Mucosa of rectum (tissue), 2 donors: ENCODE data around the gene MYCBPAP.

Experiments
- H3K27ac ChIP-seq, 2 donors: one replicate each; pipeline ENCODE4 v1.7.0; 2013; ENCODE audit warnings: inconsistent platforms in 2 of 2, low read depth in 2 of 2, low read length in 2 of 2
- H3K27me3 ChIP-seq, 2 donors: one replicate each; pipeline ENCODE4 v1.7.0; 2013; ENCODE audit warnings: low read length in 2 of 2; ENCODE audit not compliant: control insufficient read depth in 2 of 2, insufficient read depth in 2 of 2
- H3K36me3 ChIP-seq, 2 donors: one replicate each; pipeline ENCODE4 v1.7.0; 2013; ENCODE audit warnings: low read length in 2 of 2; ENCODE audit not compliant: control insufficient read depth in 2 of 2, insufficient read depth in 2 of 2
- H3K4me1 ChIP-seq, 2 donors: one replicate each; pipeline ENCODE4 v1.7.0; 2013; ENCODE audit warnings: low read length in 2 of 2, mild to moderate bottlenecking in 1 of 2; ENCODE audit not compliant: control insufficient read depth in 2 of 2, insufficient read depth in 2 of 2
- H3K4me3 ChIP-seq, 2 donors: one replicate each; pipeline ENCODE4 v1.7.0; 2013; ENCODE audit warnings: low read length in 2 of 2
- H3K9ac ChIP-seq, 2 donors: one replicate each; pipeline ENCODE4 v1.7.0; 2013; ENCODE audit warnings: low read length in 2 of 2, low read depth in 1 of 2, mild to moderate bottlenecking in 1 of 2
- H3K9me3 ChIP-seq, 2 donors: one replicate each; pipeline ENCODE4 v1.7.0; 2013; ENCODE audit warnings: low read length in 2 of 2; ENCODE audit not compliant: control insufficient read depth in 2 of 2
- donor health status: healthy.
- donor health status: Normal muscosa, but diverticular disease.

Gene MYCBPAP

DNA sequence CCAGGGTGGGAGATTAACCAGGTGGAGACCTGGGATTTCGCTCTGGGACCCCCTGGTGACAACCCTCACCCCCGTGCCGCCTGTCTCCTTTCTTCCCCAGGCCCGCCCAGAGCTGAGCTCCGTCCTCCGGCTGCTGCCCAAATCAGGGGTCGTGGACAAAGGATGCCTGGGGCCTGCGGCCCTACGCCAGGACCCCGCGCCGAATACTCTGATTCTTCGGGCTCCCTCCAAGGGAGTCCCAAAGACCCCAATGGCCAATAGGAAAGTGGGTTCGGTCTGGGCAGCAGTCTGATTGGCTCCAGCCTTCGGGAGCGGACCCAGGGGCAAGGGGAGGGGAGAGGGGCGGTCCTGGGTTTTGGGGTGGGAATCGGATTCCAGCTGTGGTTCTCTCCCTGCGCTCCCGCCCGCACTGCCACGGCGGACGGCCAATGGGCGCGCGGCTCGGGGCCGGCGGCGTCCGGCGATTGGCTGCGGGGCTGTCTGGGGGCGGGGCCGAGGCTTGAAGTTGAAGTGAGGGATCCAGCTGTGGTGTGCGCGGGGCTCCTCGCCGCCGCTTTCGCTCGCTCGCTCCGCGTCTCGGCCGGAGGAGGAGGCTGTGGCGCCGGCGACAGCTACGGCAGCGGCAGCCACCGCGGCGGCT, 52.1 kb downstream of the MYCBPAP start, which contains the start of gene CACNA1G:
CACNA1G (plus strand) TSS at position 531 of the 640 bp plus-strand sequence. CDS start 745 bp downstream, outside the sequence.
- H3K27me3 ChIP-seq: peaks cover 40 to 49% of the 10 kb centered on the region in 2 donors
- H3K9ac ChIP-seq: no peak within 1 kb of the TSS
- peak within 1 kb of the TSS; percentile 55 to 68 for H3K4me3 ChIP-seq
- no peaks in the 10 kb centered on the region for H3K9me3 ChIP-seq
- H3K27ac ChIP-seq: no peak within 1 kb of the TSS
- H3K36me3 ChIP-seq: peaks cover under 1 to 5% of the 10 kb centered on the region in 2 donors
- H3K4me1 ChIP-seq: peaks cover 16 to 19% of the 10 kb centered on the region in 2 donors

- H3K9me3 ChIP-seq: no peaks in the 10 kb centered on the region
- peak overlapping the region in 1 of 2 donors; percentile 33 for H3K4me3 ChIP-seq
- H3K9ac ChIP-seq: no peak overlapping the region
- H3K27me3 ChIP-seq: peaks cover 48 to 54% of the 10 kb centered on the region in 2 donors
- peaks cover 16 to 19% of the 10 kb centered on the region in 2 donors for H3K4me1 ChIP-seq
- H3K27ac ChIP-seq: no peak overlapping the region
- H3K36me3 ChIP-seq: no peaks in the 10 kb centered on the region
These were observed 52.9 kb downstream of the MYCBPAP start for GRCh38 chr17:50560931-50561745.

DNA sequence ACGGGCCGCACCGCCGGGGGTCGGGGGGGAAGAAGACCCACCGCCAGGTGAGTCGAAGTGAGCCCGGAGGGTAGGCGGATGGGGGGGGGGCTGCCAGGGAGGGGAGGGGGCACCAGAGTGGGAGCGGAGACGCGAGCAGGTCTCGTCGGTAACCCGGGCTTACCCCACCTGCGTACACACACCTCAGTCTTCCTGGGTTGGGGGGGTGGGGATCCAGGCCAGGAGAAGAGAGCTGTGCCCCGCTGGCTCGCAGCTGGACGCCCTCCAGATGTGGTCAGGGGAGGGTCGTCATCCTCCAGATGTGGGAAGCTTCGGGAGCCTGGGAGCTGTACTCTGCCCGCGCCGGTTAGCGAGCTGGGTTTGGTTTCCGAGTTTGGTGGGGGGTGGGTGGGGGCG, 53.5 kb downstream of the MYCBPAP start:
- Histone ChIP-seq H3K9ac (no peak overlapping the region), H3K27me3 (peaks cover 54 to 55% of the 10 kb centered on the region in 2 donors), H3K36me3 (no peaks in the 10 kb centered on the region), H3K4me3 (no peak overlapping the region), H3K27ac (no peak overlapping the region), H3K9me3 (no peaks in the 10 kb centered on the region), H3K4me1 (peaks cover 16 to 19% of the 10 kb centered on the region in 2 donors)

DNA sequence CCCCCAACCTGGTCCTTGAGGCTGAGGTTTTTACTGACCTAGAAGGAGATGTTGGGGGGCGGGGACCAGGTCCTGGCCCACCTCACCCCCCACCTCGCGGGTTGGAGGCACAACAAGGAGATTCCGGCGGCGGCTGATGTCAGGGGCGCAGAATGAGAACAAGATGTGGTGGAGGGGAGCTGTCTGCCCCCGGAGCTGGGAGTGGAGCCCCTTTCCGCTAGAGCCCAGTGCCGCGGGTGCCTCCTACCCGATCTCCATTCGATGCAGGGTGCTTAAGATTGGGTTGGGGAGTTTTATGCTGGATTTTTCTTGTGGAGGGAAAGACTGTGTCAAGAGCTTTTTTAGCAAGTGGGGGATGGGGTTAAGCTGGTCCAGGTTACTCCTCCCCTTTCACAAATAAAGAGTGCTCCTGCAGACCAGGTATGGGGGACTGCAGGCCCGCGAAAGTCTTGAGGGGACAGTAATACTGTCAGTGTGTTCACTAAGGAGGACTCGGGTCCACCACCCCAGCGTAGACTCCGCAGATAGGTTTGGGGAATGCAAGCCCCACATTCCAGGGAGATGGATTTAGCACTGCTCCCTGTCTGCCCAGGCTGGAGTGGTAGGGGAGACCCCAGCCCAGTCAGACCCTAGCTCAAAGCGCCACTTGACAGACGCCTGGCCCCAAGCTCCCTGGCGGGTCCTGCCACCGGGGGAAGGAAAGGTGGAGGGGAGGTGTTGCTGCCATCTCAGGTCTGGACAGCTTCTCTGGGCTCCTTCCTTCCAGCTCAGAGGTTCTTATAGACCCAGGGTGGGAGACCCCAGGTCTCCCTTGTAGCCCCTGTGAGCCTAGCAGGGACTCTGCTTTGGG, 54.2 kb downstream of the MYCBPAP start:
- Histone ChIP-seq H3K4me1 (peaks cover 16 to 19% of the 10 kb centered on the region in 2 donors), H3K27me3 (peaks cover 55 to 56% of the 10 kb centered on the region in 2 donors)

DNA sequence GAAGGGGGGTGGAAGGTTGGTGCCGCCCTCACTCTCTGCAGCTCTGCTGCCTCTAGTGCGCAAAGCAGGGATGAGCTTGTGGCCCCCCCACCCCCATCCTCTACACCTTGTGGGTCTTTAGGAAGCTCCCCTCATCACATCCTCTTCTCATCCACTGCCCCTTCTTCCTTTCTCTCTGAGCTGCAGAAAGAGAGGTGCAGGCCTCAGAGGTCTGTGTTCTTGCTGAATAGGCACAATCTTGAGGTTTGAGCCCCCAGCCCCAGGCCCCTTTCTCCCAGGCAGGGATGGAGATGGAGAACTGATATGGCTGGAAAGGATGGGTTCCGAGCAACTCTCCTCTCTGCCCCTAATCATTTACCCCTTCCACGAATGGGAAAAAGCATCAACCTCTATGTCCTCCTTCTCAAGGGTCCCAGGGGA, 54.9 kb downstream of the MYCBPAP start:
- Histone ChIP-seq H3K27me3 (peaks cover 55 to 57% of the 10 kb centered on the region in 2 donors), H3K4me1 (peaks cover 16 to 19% of the 10 kb centered on the region in 2 donors), H3K4me3 (no peak overlapping the region), H3K9ac (no peak overlapping the region), H3K27ac (no peak overlapping the region), H3K36me3 (no peaks in the 10 kb centered on the region), H3K9me3 (no peaks in the 10 kb centered on the region)

More for the DNA sequence above, 54.2 kb downstream of the MYCBPAP start:
- no peak overlapping the region for H3K27ac ChIP-seq
- no peak overlapping the region for H3K4me3 ChIP-seq
- no peaks in the 10 kb centered on the region for H3K36me3 ChIP-seq
- H3K9me3 ChIP-seq: no peaks in the 10 kb centered on the region
- H3K9ac ChIP-seq: no peak overlapping the region

DNA sequence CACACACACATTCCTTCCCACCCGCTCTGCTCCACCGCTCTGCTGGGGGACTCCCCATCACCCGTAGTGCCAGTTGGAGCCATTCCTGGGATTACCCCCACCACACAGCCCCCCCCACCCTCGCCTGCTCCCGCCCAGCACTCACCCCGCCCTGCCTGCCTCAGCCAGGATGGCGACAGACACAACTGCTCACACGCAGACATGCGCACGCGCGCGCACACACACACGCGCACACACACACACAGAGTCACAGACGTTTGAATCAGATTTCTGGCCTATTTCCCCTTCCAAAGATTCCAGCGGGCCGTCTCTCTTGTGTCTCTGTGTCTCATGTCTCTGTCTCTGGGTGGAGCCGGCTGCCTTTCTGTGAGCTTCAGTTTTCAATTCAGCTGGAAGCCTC, 56.7 kb downstream of the MYCBPAP start:
- Histone ChIP-seq H3K9me3 (no peaks in the 10 kb centered on the region), H3K36me3 (no peaks in the 10 kb centered on the region), H3K4me1 (peaks cover 5 to 8% of the 10 kb centered on the region in 2 donors), H3K4me3 (no peak overlapping the region), H3K27ac (no peak overlapping the region), H3K9ac (no peak overlapping the region), H3K27me3 (peaks cover 40 to 44% of the 10 kb centered on the region in 2 donors)

- Histone ChIP-seq H3K4me1 (peaks cover 0 to 3% of the 10 kb centered on the region in 2 donors), H3K36me3 (no peaks in the 10 kb centered on the region), H3K9ac (no peak overlapping the region), H3K4me3 (no peak overlapping the region), H3K9me3 (no peaks in the 10 kb centered on the region), H3K27me3 (peaks cover 40 to 41% of the 10 kb centered on the region in 2 donors), H3K27ac (no peak overlapping the region)
These were observed 57.4 kb downstream of the MYCBPAP start for GRCh38 chr17:50565402-50566350.

DNA sequence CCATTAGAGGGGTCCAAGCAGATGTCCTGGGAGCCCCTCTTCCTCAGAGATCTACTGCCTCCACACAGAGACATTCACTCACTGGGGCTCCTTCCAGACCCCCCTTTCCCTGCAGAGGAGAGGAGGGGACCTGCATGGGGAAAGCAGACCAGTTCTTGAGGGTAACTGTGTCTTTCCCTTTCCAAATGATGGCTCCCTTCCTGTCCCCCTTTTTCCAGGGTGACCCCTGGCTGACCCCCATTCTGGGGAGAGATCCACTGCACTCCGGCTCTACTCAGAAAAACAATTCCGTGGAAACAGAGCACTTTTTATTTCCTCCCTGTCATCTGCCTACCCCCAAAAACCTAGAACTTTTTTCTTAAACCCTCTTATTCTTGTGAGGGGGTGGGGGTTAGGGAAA, 58.6 kb downstream of the MYCBPAP start:
- Histone ChIP-seq H3K4me1 (no peaks in the 10 kb centered on the region), H3K27me3 (peaks cover 36 to 40% of the 10 kb centered on the region in 2 donors), H3K4me3 (no peak overlapping the region), H3K9ac (no peak overlapping the region), H3K9me3 (no peaks in the 10 kb centered on the region), H3K36me3 (no peaks in the 10 kb centered on the region), H3K27ac (no peak overlapping the region)

DNA sequence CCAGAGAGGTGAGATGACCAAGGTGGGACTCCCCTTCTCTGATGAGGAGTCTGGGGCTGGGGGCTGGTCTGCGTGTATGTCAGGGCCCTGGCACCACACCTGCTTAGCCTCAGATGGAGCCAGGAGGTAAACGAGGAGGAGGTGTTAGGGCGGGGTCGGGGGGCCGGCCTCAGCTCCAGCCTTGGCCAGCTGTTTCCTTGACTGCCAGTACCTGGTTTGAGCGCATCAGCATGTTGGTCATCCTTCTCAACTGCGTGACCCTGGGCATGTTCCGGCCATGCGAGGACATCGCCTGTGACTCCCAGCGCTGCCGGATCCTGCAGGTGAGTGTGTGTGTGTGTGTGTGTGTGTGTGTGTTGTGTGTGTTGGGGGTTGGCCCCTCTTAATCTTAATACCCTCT, 60.4 kb downstream of the MYCBPAP start:
- Histone ChIP-seq H3K27ac (no peak overlapping the region), H3K4me3 (no peak overlapping the region), H3K9me3 (no peaks in the 10 kb centered on the region), H3K27me3 (peaks cover 21 to 29% of the 10 kb centered on the region in 2 donors), H3K9ac (no peak overlapping the region), H3K36me3 (no peaks in the 10 kb centered on the region), H3K4me1 (no peaks in the 10 kb centered on the region)
